Measurements from ENCODE around the gene PRKN.
"Not testable (repeated sequence)": the region's sequence is repeated elsewhere in the genome, so short reads cannot be mapped to it uniquely, and the experiment has no call there.

GRCh38 chr6:162678896-162679295 lies 48.7 kb downstream of the PRKN start:
- TF ChIP-seq POLR2A (IDR thresholded peaks at IDR 0.05); POLR2AphosphoS5 (IDR thresholded peaks at IDR 0.05; ENCODE audit: insufficient read depth in 1 of 2, low read depth in 1 of 2): not testable (repeated sequence)
